SW480 (cell line): ENCODE measurements around the gene ITGA11.

Source experiments
- DNase-seq: peaks from one replicate; pipeline ENCODE4 v3.0.0-alpha.2; 2016; ENCODE audit warnings: low spot score

The ITGA11 gene

DNA sequence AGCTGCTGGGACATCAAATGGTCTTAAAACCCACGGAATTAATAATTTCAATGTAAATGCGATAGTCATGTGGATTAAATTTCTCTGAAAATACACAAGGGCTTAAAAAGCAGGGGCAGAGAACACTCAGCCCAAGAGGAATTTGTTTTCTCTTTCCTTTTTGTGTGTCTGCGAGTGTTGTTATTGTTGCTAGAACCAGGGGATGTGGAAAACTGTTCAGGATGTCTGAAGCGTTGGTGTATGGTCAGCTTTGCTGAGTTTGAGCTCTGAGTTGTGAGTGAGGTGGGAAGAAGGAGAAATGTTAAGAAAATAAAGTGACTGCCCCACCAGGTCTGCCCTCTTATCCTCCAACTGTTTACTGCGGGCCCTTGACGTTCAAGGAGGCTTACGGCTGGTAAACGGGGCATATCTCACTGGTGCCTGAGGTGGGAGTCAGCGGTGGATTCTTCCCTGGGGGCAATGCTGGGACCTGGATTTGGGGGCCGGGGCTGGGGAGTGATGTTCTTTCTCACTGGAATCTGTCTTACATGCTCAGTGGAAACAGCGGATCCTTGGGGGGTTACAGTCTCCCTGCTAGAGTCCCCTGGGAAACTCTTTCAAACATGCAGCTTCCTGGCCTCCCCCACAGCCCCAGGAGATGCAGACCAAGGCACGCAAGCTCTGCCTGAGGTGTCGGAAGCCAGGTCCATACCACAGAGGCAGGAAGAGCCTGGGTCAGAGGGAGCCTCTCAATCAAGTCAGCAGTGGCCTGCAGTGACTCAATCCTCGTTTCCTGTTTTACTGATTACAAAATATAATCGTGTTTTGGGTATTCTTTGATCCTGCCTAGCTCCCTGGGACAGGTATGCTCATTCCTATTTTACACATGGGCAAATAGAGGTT lies 41.8 kb downstream of the ITGA11 start:
- DNase-seq = no peak

DNA sequence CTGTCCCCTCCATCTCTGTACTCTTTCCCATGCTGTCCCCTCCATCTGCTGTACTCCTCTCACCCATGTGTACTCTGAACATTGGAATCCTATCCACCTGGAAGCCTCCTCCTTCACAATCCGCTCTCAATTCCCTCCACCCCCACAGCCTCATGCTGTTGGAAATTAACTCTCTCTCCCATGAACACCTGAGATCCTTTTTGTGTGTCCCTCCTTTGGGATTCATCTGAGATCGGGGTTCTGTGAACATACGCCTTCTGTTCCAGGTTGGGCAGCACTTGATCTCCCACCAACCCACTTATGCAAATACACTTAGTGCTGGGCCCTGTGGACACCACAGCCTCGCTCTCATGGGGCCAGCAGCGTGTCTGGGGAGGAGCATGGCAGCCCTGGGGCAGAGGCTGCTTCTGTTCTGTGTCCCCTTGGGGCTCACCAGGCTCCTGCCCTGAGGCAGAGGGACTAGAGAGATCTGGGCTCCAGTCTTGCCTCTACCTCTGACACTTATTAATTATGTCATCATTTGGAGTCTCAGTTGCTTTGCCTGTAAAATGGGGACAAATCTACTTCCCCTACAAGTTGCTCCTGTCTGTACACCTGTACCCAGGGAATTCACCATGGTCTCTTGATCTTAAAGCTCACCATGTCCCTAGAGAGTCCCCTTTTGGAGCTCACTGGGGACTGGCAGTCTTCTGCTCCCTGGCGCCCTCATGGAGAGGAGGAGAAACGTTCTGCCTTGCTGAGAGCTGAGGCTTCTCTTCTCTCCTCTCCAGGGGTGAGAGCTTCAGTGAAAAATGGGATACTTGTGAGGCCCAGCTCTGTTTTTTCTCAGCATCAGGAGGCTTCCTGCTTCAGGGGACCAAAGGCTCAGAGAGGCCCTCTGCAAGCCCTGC lies 42.7 kb downstream of the ITGA11 start:
- no peak for DNase-seq

DNA sequence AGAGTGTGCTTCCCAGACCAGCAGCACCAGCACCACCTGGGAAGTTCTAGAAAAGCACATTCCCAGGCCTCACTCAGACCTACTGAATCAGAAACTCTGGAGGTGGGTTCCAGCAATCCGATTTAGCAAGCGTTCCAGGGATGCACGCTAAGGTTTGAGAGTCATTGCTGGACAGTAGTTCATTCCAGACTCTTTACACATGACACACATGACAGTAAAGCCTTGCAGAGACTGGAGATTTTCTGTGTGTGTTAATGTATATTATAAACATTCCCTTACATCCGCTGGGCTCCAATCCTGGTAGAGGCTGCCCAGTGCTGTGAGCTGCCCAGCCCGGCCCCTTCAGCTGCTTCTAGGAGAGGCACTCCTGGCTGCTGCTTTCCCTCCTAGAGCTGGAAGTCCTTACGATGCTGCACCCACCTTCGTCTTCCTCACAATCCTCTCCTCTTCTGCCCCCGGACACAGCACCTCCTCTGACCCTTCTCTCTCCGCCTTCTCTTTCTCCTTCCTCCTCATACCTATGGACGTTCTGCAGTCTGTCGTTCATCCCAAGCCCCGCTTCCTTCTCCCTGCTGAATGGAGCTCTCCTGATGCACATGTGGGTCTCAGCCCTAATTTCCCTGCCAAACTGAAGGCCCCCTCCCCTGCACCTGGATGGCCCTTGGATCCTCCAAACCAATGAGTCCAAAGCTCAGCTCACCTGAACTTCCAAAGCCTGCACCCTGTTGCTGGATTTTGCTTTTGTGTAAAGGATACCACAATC lies 44.4 kb downstream of the ITGA11 start:
- no peak for DNase-seq

DNA sequence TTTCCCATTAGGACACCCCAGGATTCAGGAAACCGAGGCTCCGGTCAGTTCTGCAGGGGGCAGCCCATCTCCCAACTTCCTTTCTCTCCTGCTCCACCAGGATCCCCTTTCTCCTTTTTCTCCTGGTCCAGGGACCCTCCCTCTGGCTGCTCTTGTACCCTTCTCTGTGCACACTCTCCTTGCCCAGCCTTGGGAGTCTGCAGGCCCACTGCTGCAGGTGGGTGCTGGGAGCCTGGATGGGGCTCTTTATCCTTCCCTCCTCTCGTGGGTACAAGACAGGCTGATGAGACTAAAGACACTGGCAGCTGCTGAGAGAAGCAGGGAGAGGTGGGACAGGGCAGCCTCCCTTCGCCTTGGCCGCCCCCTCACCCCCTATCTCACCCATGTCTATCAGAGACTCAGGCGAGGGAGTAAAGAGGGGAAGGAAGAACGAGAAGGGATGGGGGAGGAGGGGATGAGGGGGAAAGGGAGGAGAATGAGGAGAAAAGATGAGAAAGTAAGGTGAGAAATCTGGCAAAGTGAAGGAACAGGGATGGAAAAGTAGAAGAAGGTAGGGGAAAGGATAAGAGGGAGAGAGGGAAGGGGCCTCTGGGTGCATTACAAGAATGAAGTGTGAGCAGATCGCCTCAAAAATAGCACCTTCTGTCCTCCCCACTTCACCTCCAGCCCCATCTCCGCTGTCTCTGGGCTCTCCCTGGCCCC lies 45.2 kb downstream of the ITGA11 start:
- DNase-seq = no peak

DNA sequence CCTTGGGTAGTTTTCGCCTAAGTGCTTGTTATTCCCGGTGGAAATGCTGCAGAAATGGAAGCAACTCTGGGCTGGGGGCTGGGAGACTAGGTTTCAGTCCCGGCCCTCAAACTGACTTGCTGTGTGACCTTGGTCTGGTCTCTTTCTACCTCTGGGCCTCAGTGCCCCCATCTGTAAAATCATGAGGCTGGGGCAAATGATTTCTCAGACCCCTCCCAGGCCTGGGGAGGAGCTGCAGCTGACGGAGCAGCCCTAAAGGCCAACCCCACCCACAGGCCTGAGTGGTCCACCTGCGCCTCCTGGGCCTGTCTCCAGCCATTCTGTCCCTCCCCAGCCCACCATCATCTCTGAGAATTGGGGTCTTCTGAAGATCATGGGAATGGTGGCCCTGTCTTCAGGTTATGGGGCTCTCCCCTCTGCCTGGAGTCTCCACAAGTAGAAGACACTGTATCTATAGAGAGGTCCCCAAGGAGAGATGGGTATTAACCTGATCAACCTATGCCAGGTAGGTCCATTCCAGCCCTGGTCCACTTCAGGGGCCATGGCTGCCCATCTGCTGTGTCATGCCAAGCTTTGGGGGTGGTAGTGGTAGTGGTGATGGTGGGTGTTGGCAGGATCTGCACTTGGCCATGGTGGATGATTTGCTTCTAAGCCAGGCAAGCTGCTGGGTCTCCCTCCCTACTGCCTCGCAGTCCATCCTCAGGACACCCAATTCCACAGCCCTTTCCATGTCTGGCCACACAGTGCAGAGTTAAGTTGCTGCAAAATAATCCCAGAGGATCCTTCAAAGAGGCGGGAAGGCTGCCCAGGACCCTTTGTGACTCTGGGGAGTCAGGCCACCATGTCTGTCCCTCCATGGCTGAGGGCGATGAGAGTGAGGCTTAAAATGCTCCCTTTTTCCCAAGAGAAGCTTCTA lies 46.0 kb downstream of the ITGA11 start:
- no peak for DNase-seq

DNA sequence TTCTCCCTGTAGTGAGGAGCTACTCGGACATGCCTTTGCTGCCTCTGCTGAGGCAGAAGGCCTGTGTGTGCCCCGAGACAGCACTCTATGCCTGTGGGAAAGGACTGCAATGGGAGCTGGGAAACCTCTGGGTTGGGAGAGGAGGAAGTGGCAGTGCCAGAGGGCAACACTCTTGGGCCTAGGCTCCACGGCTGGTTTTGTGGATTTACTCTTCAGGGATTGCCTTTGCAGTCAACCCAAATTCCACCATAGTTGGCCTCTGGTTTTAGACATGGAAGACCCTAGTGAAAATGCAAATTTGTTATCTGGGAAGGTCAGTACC lies 46.8 kb downstream of the ITGA11 start:
- no peak for DNase-seq

DNA sequence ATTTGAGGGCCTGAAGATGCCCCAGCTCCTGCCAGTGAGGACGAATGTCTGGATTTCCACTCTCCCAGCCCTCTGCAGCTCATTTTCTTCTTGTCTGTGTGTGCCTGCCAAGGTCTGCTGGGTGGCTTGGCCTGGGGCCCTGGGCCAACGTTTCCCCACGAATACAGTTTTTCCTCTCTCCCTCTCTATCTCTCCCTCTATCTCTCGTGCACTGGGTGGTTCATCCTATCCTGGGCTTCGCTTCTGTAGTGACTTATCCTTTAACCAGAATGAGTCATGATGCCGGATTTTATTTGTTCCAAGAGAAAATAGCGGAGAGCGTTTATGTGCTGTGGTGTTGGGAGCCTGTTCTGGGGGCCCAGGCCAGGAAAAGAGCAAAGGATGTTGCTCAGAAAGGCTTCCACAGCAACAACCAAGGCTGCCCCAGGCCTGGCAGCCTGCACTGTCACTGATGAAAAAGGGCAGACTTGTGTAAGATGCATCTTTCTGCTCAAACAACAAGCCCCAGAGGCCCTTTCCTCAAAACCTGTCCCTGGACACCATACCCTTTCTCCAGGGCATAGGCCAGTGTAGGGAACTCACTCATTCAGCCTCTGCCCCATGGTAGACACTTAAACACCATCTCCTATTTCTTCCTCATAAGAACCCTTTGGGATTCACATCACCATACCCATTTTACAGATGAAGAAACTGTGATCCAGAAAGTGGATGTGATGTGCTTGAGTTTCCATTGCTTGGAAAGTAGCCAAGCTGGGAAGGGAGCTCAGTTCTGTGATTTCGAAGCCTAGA lies 47.3 kb downstream of the ITGA11 start:
- peak; percentile 27 for DNase-seq

DNA sequence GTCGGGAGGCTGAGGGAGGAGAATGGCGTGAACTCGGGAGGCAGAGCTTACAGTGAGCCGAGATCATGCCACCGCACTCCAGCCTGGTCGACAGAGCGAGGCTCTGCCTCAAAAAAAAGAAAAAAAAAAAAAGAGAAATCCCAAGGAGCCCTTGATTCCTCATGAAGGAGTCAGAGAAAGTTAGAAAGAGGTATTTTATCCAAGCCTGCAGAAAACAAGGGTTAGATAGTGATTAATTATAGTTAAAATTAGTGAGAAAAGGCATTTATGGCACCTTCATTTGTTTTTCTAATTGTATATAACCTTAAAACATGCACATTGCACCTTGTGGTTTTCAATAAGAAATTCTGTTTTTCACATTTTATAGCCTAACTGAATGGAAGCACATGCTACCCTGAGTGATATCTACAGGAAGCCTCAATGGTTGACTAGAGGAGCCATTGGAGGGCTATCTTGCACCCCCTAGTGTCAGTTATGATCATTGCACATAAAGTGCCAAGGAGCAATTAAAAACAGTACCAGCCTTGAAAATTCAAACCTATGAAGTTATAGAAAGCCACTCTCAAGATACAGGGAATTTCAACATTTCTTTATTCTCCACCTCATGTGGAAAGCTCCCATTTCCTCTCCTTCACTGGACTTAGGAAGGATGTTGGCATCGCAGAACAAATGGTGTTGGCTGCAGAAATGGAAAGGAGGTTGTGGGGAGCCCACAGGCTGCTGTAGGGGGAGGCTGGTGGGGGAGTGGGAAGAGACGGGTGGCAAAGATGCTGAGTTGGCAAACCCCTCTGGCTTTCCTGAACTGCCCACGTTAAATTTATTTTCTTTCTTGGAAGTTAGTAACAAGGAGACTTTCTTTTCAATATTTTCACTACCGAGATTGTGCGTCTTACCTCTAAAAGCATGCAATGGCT lies 48.5 kb downstream of the ITGA11 start:
- peak; percentile 38 for DNase-seq

DNA sequence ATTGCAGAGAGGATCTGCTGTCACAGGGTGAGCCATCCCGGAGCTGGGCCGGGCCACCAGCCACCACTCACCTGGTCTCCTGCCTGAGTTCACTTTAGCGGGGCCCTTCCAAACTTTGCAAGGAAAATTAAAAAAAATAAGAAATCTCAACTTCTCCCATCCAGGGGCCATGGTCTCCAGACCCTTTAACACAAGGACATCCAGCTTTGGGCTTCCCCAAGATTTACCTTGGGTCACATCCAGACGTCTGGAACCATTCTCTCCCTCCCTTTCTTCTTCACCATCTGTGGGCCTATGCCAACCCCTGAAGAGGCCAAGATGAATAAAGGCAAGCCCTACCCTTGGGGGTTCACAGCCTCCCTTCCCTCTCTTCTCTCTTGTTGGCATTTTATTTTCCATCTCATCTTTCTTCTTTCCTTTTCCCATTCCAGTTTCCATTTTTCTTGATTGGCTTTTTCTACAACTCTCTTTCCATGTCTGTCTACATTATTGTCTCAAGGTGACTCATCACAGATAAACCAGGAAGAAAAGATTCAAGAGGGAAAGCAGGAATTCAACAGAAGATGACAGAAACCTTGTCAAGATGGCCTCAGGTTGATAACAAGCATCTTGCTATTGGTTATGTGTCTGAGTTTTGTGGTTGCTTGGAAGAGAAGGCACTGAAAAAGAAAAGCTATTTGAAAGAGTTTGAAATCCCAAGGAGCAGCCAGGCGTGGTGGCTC lies 49.5 kb downstream of the ITGA11 start:
- DNase-seq = no peak

DNA sequence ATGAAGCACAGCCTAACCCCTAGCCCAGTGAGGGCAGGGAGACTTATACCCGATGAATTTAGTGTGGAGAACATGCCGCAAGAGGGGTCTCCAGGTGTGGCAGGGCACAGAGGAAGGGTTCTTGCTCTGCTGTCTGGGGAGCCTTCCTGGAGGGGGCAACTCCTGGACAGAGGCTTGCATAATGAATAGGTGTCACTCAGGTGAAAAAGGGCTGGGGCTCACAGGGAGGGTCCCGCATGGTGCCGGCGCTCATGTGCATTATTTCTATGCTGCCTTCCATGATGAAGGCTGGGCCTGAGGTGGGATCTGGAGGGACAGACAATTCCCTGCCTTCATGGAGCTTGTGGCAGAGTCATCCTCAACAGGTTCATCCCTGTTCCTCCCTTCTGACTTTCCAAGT lies 51.5 kb downstream of the ITGA11 start:
- no peak for DNase-seq

DNA sequence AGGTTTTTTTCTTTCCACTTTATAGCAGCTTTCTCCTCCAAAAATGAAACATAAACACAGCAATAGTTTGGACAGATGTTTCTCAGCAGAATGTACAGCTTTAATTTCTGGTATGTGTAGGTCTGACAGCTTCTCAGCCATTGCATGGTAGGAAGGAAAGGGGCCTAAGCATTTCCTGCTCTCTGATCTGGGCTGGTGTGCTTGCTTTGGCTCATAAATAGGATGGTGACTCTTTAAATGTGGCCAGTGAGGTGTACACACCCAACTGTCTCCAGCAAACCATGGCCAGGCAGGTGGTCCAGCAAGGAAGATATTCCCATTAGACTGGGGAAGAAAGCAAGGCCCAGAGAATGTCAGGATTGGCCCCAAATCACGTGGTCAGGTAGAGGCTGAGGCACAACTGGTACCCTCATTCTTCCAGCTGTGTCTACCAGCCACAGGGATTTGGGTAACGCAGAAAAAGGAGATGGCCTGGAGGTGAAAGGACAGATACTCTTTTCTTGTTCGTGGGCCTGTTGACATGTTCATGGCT lies 52.1 kb downstream of the ITGA11 start:
- DNase-seq = no peak

DNA sequence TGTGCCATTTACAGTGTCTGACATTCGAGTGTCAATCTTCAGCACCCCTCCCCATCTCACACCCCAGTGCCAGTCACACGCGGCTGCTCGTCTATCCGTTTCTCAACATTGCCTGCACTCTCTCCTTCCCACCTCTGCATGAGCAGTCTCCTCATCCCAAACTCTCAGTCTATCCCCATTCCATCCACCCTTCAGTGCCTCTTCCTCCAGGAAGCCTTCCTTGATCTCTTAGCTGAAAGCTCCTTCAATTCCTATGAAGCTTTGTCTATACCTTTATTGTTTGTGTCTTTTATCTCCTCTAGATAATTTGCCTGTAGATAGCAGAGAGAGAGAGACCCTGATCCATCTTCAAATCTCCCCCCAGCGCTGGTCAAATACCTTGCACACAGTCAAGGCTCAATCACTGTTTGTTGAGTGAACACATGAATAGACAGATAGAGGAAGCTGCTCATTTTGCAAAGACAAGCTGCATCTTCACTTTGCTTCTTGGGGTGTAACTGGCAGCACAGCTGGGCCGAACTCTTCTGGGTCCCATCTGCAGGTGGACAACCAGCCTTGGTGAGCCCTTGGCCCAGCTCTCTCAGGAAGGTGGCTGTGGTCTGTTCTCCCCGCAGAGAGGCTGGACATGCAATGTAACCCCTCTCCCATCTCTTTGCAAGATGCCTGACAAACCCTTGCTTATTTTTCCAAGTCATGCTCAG lies 52.8 kb downstream of the ITGA11 start:
- no peak for DNase-seq

DNA sequence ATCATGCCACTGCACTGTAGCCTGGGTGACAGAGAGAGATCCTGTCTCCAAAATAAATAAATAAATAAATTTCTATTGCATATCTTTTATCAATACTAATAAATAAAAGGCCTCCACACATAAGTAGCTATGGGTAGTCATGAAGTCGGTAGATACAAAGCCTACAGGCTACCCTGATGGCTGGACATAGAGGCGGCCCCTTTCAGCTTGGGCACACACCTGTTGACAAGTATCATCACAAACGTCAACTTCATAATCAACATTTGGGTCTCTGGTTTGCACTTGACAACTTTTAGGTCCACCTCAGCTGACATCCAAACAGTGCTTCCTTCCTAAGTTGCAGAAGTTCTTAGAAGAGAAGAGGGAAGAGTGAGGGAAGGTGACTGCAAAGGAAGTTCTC lies 53.4 kb downstream of the ITGA11 start:
- no peak for DNase-seq

DNA sequence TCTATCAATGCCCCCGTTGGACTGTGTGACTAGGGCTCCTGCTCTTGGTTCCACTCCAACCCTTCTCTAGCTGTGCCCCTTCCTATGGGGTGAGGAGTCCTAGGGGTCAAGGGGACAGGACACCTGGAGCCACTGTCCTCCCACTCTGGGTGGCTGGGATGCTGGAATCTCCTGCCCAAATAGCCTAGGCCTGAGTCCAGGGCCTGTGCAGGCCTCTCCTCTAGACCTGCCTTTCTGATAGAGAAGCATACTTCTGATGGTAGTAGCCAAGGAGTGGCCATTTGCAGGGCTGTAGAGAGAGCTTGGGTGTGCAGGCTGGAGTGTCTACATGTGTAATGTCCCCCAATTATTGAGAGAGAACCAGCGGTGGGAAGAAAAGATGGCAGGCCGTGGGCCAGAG lies 54.2 kb downstream of the ITGA11 start:
- no peak for DNase-seq

DNA sequence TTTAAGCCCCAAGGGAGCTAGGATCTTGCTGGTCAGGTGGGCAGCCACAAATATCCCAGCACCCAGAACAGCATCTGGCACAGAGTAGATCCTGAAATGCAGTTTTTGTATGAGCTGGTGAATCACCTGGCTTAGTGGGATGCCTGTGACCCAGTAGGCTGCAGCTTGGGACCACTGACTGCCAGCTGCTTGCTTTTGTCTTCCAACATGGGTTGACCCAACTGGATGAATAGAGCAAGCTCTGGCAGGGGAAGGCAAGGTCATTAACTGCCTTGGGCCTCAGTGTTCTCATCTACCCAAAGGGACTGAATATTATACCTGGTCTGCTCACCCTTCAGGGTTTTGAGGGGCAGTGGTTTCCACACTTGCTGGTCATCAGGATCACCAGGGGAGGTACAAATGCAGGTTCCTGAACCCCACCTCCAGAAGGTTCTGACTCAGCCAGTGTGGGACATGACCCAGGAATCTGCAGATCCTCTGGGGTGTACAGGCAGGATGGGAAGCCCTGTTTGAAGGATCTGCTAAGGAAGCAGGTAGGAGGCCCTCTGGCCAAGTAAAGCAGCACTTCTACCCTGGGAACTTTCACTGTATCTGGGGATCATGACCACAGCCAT lies 55.4 kb downstream of the ITGA11 start:
- no peak for DNase-seq

DNA sequence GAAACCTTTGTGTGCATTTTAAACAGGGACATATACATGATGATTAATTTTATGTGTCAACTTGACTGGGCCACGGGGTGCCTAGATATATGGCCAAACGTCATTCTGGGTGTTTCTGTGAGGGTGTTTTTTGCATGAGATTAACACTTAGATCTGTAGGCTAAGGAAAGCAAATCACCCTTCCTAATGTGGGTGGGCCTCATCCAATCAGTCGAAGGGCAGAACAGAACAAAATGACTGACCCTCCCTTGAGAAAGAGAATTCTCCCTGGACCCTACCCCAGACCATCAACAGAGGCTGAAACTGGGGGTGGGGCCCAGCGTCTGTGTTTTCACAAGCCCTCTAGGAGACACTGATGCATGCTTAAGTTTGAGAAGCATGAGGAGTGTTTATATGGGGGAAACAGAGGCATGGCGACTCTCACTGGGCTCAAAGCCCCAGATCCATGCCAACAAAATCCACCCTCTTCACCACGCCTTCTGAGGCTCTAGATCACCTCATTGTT lies 56.2 kb downstream of the ITGA11 start:
- DNase-seq = no peak

DNA sequence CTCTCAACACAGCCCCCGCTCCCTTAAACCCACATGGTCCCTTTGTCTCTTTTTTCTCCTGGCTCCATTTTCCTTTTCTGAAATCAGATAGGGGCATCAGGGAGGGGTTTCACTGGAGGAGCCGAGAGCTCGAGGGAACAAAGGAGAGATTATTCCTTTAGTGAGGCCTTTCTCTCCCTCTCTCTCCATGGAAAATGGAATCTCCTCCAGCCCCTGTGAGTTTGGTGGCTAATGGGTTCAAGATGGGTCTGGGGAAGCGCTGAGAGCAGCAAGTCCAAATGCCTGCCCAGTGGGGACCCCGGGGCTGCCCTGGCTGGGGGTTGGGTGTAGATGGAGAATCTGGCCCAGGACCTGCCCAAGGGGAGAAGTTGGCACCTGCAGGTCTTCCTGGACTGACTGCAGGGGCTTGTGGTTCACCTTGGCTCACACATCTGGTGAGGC lies 56.8 kb downstream of the ITGA11 start:
- DNase-seq = no peak
